ENCODE measurements around the gene TGFBR2.

DNA sequence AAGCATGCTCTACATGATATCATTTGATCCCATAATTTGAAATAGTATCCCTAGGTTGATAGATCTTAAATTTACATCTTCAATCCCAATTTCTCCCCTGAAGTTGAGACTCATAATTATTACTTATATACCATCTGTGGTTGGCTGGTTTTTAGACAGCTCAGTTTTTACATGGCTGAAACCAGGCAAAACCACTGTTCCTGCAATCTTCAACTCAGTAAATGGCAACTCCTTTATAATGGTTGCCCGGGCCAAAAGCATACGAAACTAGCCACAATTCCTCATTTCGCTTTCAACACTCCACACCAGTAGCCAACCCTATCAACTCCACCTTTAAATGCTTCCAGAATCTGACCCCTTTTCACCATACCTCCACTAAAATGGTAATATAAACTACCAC lies 118.5 kb downstream of the TGFBR2 start:
- TF ChIP-seq, protein P1, sequence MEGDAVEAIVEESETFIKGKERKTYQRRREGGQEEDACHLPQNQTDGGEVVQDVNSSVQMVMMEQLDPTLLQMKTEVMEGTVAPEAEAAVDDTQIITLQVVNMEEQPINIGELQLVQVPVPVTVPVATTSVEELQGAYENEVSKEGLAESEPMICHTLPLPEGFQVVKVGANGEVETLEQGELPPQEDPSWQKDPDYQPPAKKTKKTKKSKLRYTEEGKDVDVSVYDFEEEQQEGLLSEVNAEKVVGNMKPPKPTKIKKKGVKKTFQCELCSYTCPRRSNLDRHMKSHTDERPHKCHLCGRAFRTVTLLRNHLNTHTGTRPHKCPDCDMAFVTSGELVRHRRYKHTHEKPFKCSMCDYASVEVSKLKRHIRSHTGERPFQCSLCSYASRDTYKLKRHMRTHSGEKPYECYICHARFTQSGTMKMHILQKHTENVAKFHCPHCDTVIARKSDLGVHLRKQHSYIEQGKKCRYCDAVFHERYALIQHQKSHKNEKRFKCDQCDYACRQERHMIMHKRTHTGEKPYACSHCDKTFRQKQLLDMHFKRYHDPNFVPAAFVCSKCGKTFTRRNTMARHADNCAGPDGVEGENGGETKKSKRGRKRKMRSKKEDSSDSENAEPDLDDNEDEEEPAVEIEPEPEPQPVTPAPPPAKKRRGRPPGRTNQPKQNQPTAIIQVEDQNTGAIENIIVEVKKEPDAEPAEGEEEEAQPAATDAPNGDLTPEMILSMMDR (IDR thresholded peaks at IDR 0.05 in 8 of 11, conservative IDR thresholded peaks at IDR 0.05 in 3 of 11) = no peak
- no peak for TF ChIP-seq POLR2A (IDR thresholded peaks at IDR 0.05)
